GM12878 (cell line): ENCODE measurements around the gene LEMD1. TPM values are rescaled to one million over a fixed set of nuclear protein-coding genes. Genes with fewer than 3 reads are reported as not detected.

ENCODE experiments used
- ATAC-seq: fragments of 200-7000 bp; cut with Tn5 transposase; 3 replicates; pipeline ENCODE4 v1.9.1; 2020; ENCODE audit warnings: mild to moderate bottlenecking, moderate library complexity
- BruUV-seq: library from RNA; stranded (reverse); fragments of 400-500 nt; replicated peaks from 2 replicates; lab custom pipeline; 2021; lab: Mats Ljungman, UMichigan
- CTCF ChIA-PET: fragments of 300-600 bp; sonication (Branson Sonifier 250); formaldehyde crosslinking; extraction: SDS; loops from one replicate; lab custom pipeline; 2021; ENCODE audit warnings: inconsistent platforms; lab: Yijun Ruan, JAX
- POLR2A ChIA-PET: fragments of 350-600 bp; formaldehyde crosslinking; extraction: SDS; loops from one replicate; lab custom pipeline; 2021; ENCODE audit warnings: inconsistent platforms; lab: Charles Lee
- RAD21 ChIA-PET: fragments of 300-600 bp; sonication (Branson Sonifier 250); formaldehyde crosslinking; loops from one replicate; lab custom pipeline; 2023; ENCODE audit warnings: antibody characterized with exemption; ENCODE audit not compliant: unreplicated experiment; lab: Charles Lee
- SMC1A ChIA-PET: fragments of 300-600 bp; sonication (Branson Sonifier 250); formaldehyde crosslinking; loops from one replicate; lab custom pipeline; 2023; ENCODE audit not compliant: unreplicated experiment, uncharacterized antibody; lab: Charles Lee
- DNase-seq: peaks from one replicate; pipeline ENCODE4 v3.0.0-alpha.2; 2011; ENCODE audit warnings: low read depth, low spot score
- FAIRE-seq: peaks from 3 replicates; lab custom pipeline; 2011; peaks lifted over from hg19 to GRCh38; lab: Jason Lieb, UNC
- H2AFZ ChIP-seq: 2 replicates; pipeline ENCODE4 v1.6.0; 2011; ENCODE audit warnings: low read depth, low read length, control low read depth; ENCODE audit not compliant: control insufficient read depth
- H3K27ac ChIP-seq: 2 replicates; pipeline ENCODE4 v1.5.1; 2011; ENCODE audit warnings: control low read depth; ENCODE audit not compliant: control insufficient read depth, insufficient read depth
- H3K27me3 ChIP-seq, 2 experiments: replicated peaks in 1 of 2; 2 replicates each; pipeline versions ENCODE4 v1.6.0 to v1.6.1; 2011; ENCODE audit warnings: low read length in 1 of 2; ENCODE audit not compliant: control insufficient read depth in 2 of 2, insufficient read depth in 2 of 2
- H3K36me3 ChIP-seq, 2 experiments: 2 replicates each; pipeline ENCODE4 v1.5.1; 2011; ENCODE audit warnings: low read length in 1 of 2; ENCODE audit not compliant: control insufficient read depth in 2 of 2, insufficient read depth in 2 of 2
- H3K4me1 ChIP-seq: 2 replicates; pipeline ENCODE4 v1.6.1; 2011; ENCODE audit warnings: mild to moderate bottlenecking, low read length, moderate library complexity, mixed read lengths; ENCODE audit not compliant: control insufficient read depth, insufficient read depth
- H3K4me2 ChIP-seq: 2 replicates; pipeline ENCODE4 v1.6.0; 2011; ENCODE audit warnings: control low read depth; ENCODE audit not compliant: control insufficient read depth, insufficient read depth
- H3K4me3 ChIP-seq: fragments of 200-600 bp; sonication (generic); 2 replicates; pipeline ENCODE4 v1.5.1; 2016
- H3K79me2 ChIP-seq: 2 replicates; pipeline ENCODE4 v1.6.0; 2011; ENCODE audit warnings: low read length; ENCODE audit not compliant: control insufficient read depth, insufficient read depth
- H3K9ac ChIP-seq: 2 replicates; pipeline ENCODE4 v1.8.0; 2011; ENCODE audit warnings: low read length, control low read depth, mixed read lengths; ENCODE audit not compliant: control insufficient read depth, insufficient read depth
- H3K9me3 ChIP-seq: replicated peaks from 3 replicates; pipeline ENCODE4 v1.5.1; 2011; ENCODE audit warnings: mild to moderate bottlenecking, low read length; ENCODE audit not compliant: control insufficient read depth, insufficient read depth
- H4K20me1 ChIP-seq: 2 replicates; pipeline ENCODE4 v1.6.0; 2011; ENCODE audit not compliant: control insufficient read depth, insufficient read depth
- BRCA1 ChIP-seq: IDR thresholded peaks from 2 replicates; pipeline ENCODE4 v1.6.1; 2011; ENCODE audit warnings: low read depth, low read length, improper control_type of control experiment
- RCOR1 ChIP-seq: conservative IDR thresholded peaks from 2 replicates; pipeline ENCODE4 v1.6.1; 2012; ENCODE audit warnings: low read depth, low read length, improper control_type of control experiment
- WGBS: methylation state at CpG from one replicate; pipeline ENCODE4 v1.1.6; 2016; ENCODE audit warnings: low lambda C conversion rate; ENCODE audit not compliant: insufficient replicate concordance, insufficient coverage; ENCODE audit errors: missing lambda C conversion rate; 5-methylcytosine and 5-hydroxymethylcytosine counted together
- in situ Hi-C: fragments of 300-500 bp; cut with MboI; formaldehyde crosslinking; loops from 9 replicates; pipeline ENCODE4 v1.14.3; 2018; ENCODE audit warnings: mixed read lengths
- intact Hi-C: fragments of 100-400 bp; cut with micrococcal nuclease; formaldehyde crosslinking; loops from one replicate; pipeline ENCODE4 v1.14.2; 2022; ENCODE audit not compliant: unreplicated experiment
- polyA plus RNA-seq, 11 experiments: library from polyadenylated mRNA; depleted of rRNA in 4 of 11; unstranded in 6 of 11; stranded (reverse) in 5 of 11; fragments of >200 nt; fragmentation: Nextera tagmentation in 4 of 11; fragmentation: Illumina TruSeq in 1 of 11; extraction: Ambion mirVana in 4 of 11; extraction: Trizol in 1 of 11; gene quantifications; 1 replicate in 1 of 11; 2 replicates in 10 of 11; pipeline versions ENCODE4 v1.2.1 to v1.2.3, GENCODE V29; 2011 to 2016; ENCODE audit warnings: inconsistent platforms in 2 of 11, missing spikeins in 2 of 11, low read depth in 1 of 11
- total RNA-seq, 4 experiments: library from RNA; depleted of rRNA in 3 of 4; stranded (reverse); fragments of >200 nt in 3 of 4; fragmentation: Illumina TruSeq in 1 of 4; extraction: Trizol in 1 of 4; gene quantifications; 2 replicates each; pipeline versions ENCODE4 v1.2.1 to v1.2.3, GENCODE V29; 2013 to 2021
- TF ChIP-seq, protein P1 (sequence below): IDR thresholded peaks from 2 replicates; pipeline ENCODE4 v1.6.1; 2012; ENCODE audit warnings: low read depth, low read length, improper control_type of control experiment

LEMD1 gene
- total and polyA plus RNA-seq, 10 of the 15 experiments (the other 5 are each of a cell fraction or from before 2014, with no cell fraction given), result 0.19 to 1.2 (median 0.26) TPM; not detected in 7

DNA sequence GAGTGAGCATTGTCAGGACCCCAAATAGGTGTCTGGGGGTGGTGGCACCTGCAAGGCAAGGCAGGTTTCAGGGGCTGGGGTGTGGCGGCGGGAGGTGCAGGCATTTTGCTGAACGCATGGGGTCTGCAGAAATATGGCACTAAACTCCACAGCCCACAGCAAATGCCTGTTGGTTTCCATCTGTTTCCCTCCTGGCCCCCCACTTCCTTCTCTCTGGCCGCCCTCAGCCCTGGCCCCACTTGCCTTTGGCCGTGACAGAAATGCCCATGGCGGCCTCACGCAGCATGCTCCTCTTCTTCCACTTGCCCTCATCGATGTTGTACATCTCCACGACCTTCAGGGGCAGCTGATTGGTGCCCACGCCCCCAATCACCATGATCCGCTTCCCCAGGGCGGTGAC, 78.9 kb downstream of the LEMD1 start:
- Histone ChIP-seq H3K4me1 (peaks cover 6% of the 10 kb centered on the region; the same call in 1 of the 2 replicates), H3K36me3 (no peaks in the 10 kb centered on the region), H2AFZ (no peak overlapping the region), H3K4me3 (no peak overlapping the region), H3K79me2 (no peaks in the 10 kb centered on the region), H3K4me2 (no peak overlapping the region), H3K9me3 (no peaks in the 10 kb centered on the region; the same call in 2 of the 3 replicates), H3K27ac (no peak overlapping the region), H3K27me3 (peaks cover 15 to 16% of the 10 kb centered on the region in 2 experiments), H4K20me1 (no peaks in the 10 kb centered on the region; the same call in 1 of the 2 replicates), H3K9ac (no peak overlapping the region)
- intact Hi-C loops, result no loop called here
- DNase-seq (no peak), ATAC-seq (no peak), FAIRE-seq (no peak)
- no TSS peak for BruUV-seq
- in situ Hi-C loops, result no loop called here
- ChIA-PET POLR2A (no interaction called here), RAD21 (no interaction called here), SMC1A (interaction anchor here (1.0 kb wide), 1 partner anchor 11 kb away, joined by 3 read pairs; no protein-coding TSS in a partner anchor), CTCF (interaction anchor here (1.0 to 1.2 kb wide), 2 partner anchors 11 to 182 kb away, joined by 3 to 6 read pairs; no protein-coding TSS in a partner anchor)
- TF ChIP-seq, protein P1, sequence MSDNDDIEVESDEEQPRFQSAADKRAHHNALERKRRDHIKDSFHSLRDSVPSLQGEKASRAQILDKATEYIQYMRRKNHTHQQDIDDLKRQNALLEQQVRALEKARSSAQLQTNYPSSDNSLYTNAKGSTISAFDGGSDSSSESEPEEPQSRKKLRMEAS, result no peak
- TF ChIP-seq RCOR1, result no peak
- WGBS, result 35% methylated on average over 12 of the region's 12 CpGs

DNA sequence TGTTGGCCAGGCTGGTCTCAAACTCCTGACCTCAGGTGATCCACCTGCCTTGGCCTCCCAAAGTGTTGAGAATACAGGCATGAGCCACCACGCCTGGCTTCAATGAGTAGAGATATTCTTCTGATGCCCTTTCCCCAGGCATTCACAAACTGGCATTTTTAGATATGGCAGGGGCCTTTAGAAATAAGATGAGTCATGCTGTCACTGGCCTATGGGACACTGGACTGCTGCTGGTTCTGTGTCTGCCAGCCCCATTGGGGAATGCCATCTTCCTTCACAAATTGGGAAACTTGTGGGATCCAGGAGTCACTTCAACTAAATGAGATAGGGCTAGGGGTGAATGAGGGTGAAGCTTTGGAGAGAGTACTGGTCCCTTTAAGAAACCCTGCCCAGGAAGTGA, 81.2 kb downstream of the LEMD1 start:
- RAD21 ChIA-PET, result no interaction called here
- Histone ChIP-seq H3K27me3 (peaks cover 18 to 25% of the 10 kb centered on the region in 2 experiments), H3K9ac (no peak overlapping the region), H3K9me3 (no peaks in the 10 kb centered on the region; the same call in 2 of the 3 replicates), H3K36me3 (no peaks in the 10 kb centered on the region), H3K4me3 (no peak overlapping the region), H3K4me2 (no peak overlapping the region), H3K79me2 (no peaks in the 10 kb centered on the region), H3K27ac (no peak overlapping the region), H3K4me1 (peaks cover 6% of the 10 kb centered on the region; the same call in 1 of the 2 replicates), H4K20me1 (no peaks in the 10 kb centered on the region; the same call in 1 of the 2 replicates), H2AFZ (no peak overlapping the region)
- CTCF ChIA-PET, result interaction anchor here (0.7 to 59.5 kb wide), 6 partner anchors 9 to 145 kb away, joined by 3 to 2333 read pairs (median 12); partner anchors contain the start of gene KLHDC8A
- SMC1A ChIA-PET, result interaction anchor here (0.6 to 2.5 kb wide), 3 partner anchors 13 to 325 kb away, joined by 3 to 14 read pairs (median 9); no protein-coding TSS in a partner anchor
- in situ Hi-C loops, result no loop called here
- WGBS, result 0% methylated on average over 1 of the region's 1 CpG
- FAIRE-seq, result no peak
- no peak for TF ChIP-seq BRCA1
- intact Hi-C loops, result no loop called here
- ATAC-seq, result no peak
- no peak for DNase-seq
- no TSS peak for BruUV-seq
- POLR2A ChIA-PET, result interaction anchor here (0.8 kb wide), 1 partner anchor 74 kb away, joined by 5 read pairs; no protein-coding TSS in a partner anchor
